ENCODE measurements around the gene TMEM115. TPM values are rescaled to one million over a fixed set of nuclear protein-coding genes. Genes with fewer than 3 reads are reported as not detected.

TMEM115 gene
- total and polyA plus RNA-seq, 9 of the 15 experiments (the other 6 are each of a cell fraction or from before 2014, with no cell fraction given), result 1.6 to 26.9 (median 14.1) TPM

GRCh38 chr3:50364573-50365079, 5.3 kb upstream of the TMEM115 start:
- Histone ChIP-seq H3K4me2 (ENCODE audit: insufficient read depth, low read length) (peak overlapping the region; percentile 68), H3K9me1 (ENCODE audit: control insufficient read depth, insufficient read depth, low read length) (no peaks in the 10 kb centered on the region), H2AFZ (ENCODE audit: low read depth, low read length) (peak overlapping the region; percentile 84), H3K27ac (ENCODE audit: extremely low read depth, low read depth, low read length) (no peak overlapping the region), H3K4me3 (peak overlapping the region; percentile 39), H4K20me1 (replicated peaks; ENCODE audit: control insufficient read depth, insufficient read depth, low read length) (no peaks in the 10 kb centered on the region), H3K27me3 (ENCODE audit: control insufficient read depth in 2 of 2, insufficient read depth in 2 of 2, low read length in 2 of 2) (no peaks in the 10 kb centered on the region), H3K36me3 (ENCODE audit: control insufficient read depth, insufficient read depth, low read length) (no peaks in the 10 kb centered on the region), H3K9ac (ENCODE audit: insufficient read depth in 1 of 2, low read depth in 2 of 2, low read length in 2 of 2) (peak overlapping the region; percentile 25 to 92; a peak in 3 of 4 replicates), H3K79me2 (ENCODE audit: control insufficient read depth, insufficient read depth, low read length) (no peaks in the 10 kb centered on the region), H3K4me1 (replicated peaks in 1 of 2; ENCODE audit: control insufficient read depth in 2 of 2, insufficient read depth in 2 of 2, low read length in 2 of 2) (peaks cover 5 to 27% of the 10 kb centered on the region in 2 experiments; a peak in 4 of 5 replicates), H3K9me3 (replicated peaks; ENCODE audit: control insufficient read depth, insufficient read depth, low read depth, low read length) (no peaks in the 10 kb centered on the region)
- ATAC-seq (peak; percentile 61), FAIRE-seq (no peak), DNase-seq (ENCODE audit: extremely low read depth in 1 of 4, low spot score in 3 of 4) (peak in 3 of 4 experiments; percentile 30 to 40 (median 35))
- in situ Hi-C loops (cut with MboI), result no loop called here
- intact Hi-C loops (cut with micrococcal nuclease), result no loop called here
- ChIA-PET CTCF (ENCODE audit: low intra/inter-chr PET ratio) (no interaction called here), POLR2A (interaction anchor here (0.6 to 1.0 kb wide), 2 partner anchors 11 to 88 kb away, joined by 3 to 4 read pairs; no protein-coding TSS in a partner anchor)
- peak; percentile 15; the same call in 1 of the 2 replicates for TF ChIP-seq GABPB1 (CRISPR knock-in tag; IDR thresholded peaks at IDR 0.05)
- TF ChIP-seq SRF (CRISPR knock-in tag; IDR thresholded peaks at IDR 0.05), result no peak
- peak; percentile 38; the same call in 1 of the 2 replicates for TF ChIP-seq VEZF1 (CRISPR knock-in tag; IDR thresholded peaks at IDR 0.05)
- no peak for TF ChIP-seq ELK3 (CRISPR knock-in tag; IDR thresholded peaks at IDR 0.05)
- peak; percentile 28; the same call in 1 of the 2 replicates for TF ChIP-seq TFAP4 (CRISPR knock-in tag; IDR thresholded peaks at IDR 0.05; ENCODE audit: borderline replicate concordance)
- TF ChIP-seq E2F6 (IDR thresholded peaks at IDR 0.05; ENCODE audit: borderline replicate concordance in 1 of 2, extremely low read depth in 1 of 2, insufficient read depth in 1 of 2, insufficient read length in 1 of 2, low read depth in 1 of 2, low read length in 1 of 2, poor library complexity in 1 of 2, severe bottlenecking in 1 of 2), result peak in 1 of 2 experiments; percentile 40
- 0 out of 2 replicates have a peak, but pooled peaks have one; percentile 32 for TF ChIP-seq ZBTB7A (IDR thresholded peaks at IDR 0.05; ENCODE audit: borderline replicate concordance, control insufficient read depth, low read depth, low read length)
- no TSS peak for BruUV-seq (replicated peaks)
- no CpG with 5 or more reads among the region's 48 CpGs for WGBS (ENCODE audit: insufficient coverage, low coverage, missing lambda C conversion rate)
